Measurements from ENCODE around the gene ANTXR2.

The ANTXR2 gene

GRCh38 chr4:79862821-79863220, 210.2 kb downstream of the ANTXR2 start:
- DNase-seq = no peak

GRCh38 chr4:79857811-79858210, 215.2 kb downstream of the ANTXR2 start:
- no peak for DNase-seq

GRCh38 chr4:79856196-79856595, 216.8 kb downstream of the ANTXR2 start:
- DNase-seq = no peak

- peak; percentile 29 for DNase-seq
Measured at GRCh38 chr4:79854856-79855502, 218.1 kb downstream of the ANTXR2 start.

GRCh38 chr4:79852305-79852730, 220.7 kb downstream of the ANTXR2 start:
- peak; percentile 91 for DNase-seq

GRCh38 chr4:79851625-79852304, 221.3 kb downstream of the ANTXR2 start:
- DNase-seq = peak; percentile 22
